GM23338 (cell line): ENCODE results near the gene KRTAP6-1. TPM values are rescaled to one million over a fixed set of nuclear protein-coding genes. Genes with fewer than 3 reads are reported as not detected.

Source experiments
- ATAC-seq: fragments of 200-7000 bp; cut with Tn5 transposase; 3 replicates; pipeline ENCODE4 v1.9.1; 2020
- DNase-seq: peaks from one replicate; pipeline ENCODE4 v3.0.0-alpha.2; 2015; ENCODE audit warnings: low spot score
- H2AFZ ChIP-seq: fragments of 200-600 bp; sonication (generic); 2 replicates; pipeline ENCODE4 v1.8.0; 2016; ENCODE audit warnings: antibody characterized with exemption, mild to moderate bottlenecking, moderate library complexity
- H3F3A ChIP-seq: fragments of 200-600 bp; sonication (generic); replicated peaks from 2 replicates; pipeline ENCODE4 v1.8.0; 2017; ENCODE audit warnings: antibody characterized with exemption, mixed run types, low read depth
- H3K27ac ChIP-seq: fragments of 200-600 bp; sonication (generic); 2 replicates; pipeline ENCODE4 v1.6.1; 2016; ENCODE audit warnings: low read depth
- H3K27me3 ChIP-seq: fragments of 200-600 bp; sonication (generic); 2 replicates; pipeline ENCODE4 v1.8.0; 2016; ENCODE audit warnings: mild to moderate bottlenecking, mixed run types, moderate library complexity; ENCODE audit not compliant: insufficient read depth
- H3K36me3 ChIP-seq: fragments of 200-600 bp; sonication (generic); 2 replicates; pipeline ENCODE4 v1.8.0; 2016; ENCODE audit warnings: mild to moderate bottlenecking; ENCODE audit not compliant: insufficient read depth
- H3K4me1 ChIP-seq: fragments of 200-600 bp; sonication (generic); 2 replicates; pipeline ENCODE4 v1.8.0; 2016; ENCODE audit warnings: mild to moderate bottlenecking, moderate library complexity; ENCODE audit not compliant: insufficient read depth
- H3K4me2 ChIP-seq: fragments of 200-600 bp; sonication (generic); 2 replicates; pipeline ENCODE4 v1.7.1; 2017; ENCODE audit warnings: mixed run types
- H3K4me3 ChIP-seq: fragments of 200-600 bp; sonication (generic); 2 replicates; pipeline ENCODE4 v1.6.1; 2016; ENCODE audit warnings: mixed run types
- H3K79me2 ChIP-seq: fragments of 200-600 bp; sonication (generic); replicated peaks from 2 replicates; pipeline ENCODE4 v1.8.0; 2017; ENCODE audit warnings: mild to moderate bottlenecking; ENCODE audit not compliant: insufficient read depth
- H3K9me2 ChIP-seq: fragments of 200-600 bp; sonication (generic); 2 replicates; pipeline ENCODE4 v1.8.0; 2017; ENCODE audit not compliant: insufficient read depth
- H4K20me1 ChIP-seq: fragments of 200-600 bp; sonication (generic); replicated peaks from 2 replicates; pipeline ENCODE4 v1.8.0; 2017; ENCODE audit warnings: mild to moderate bottlenecking; ENCODE audit not compliant: insufficient read depth
- H3K27ac Mint-ChIP-seq: 2 replicates; pipeline ENCODE4 v1.8.0; 2020; ENCODE audit warnings: inconsistent platforms, mild to moderate bottlenecking, moderate library complexity, mixed read lengths
- H3K27me3 Mint-ChIP-seq: 3 replicates; pipeline ENCODE4 v1.8.0; 2022; ENCODE audit warnings: low read depth, mild to moderate bottlenecking, moderate library complexity, mixed read lengths, inconsistent platforms; ENCODE audit not compliant: insufficient read depth, poor library complexity
- H3K36me3 Mint-ChIP-seq: 3 replicates; pipeline ENCODE4 v1.8.0; 2021; ENCODE audit warnings: low read depth, mild to moderate bottlenecking, inconsistent platforms, moderate library complexity, mixed read lengths
- H3K4me1 Mint-ChIP-seq: 3 replicates; pipeline ENCODE4 v1.8.0; 2020; ENCODE audit warnings: mild to moderate bottlenecking, inconsistent platforms, mixed read lengths
- H3K4me3 Mint-ChIP-seq: 3 replicates; pipeline ENCODE4 v1.8.0; 2021; ENCODE audit warnings: moderate library complexity, mild to moderate bottlenecking, inconsistent platforms, mixed read lengths
- H3K9me3 Mint-ChIP-seq: 3 replicates; pipeline ENCODE4 v1.8.0; 2020; ENCODE audit warnings: moderate library complexity, mild to moderate bottlenecking, inconsistent platforms, mixed read lengths
- CREB1 ChIP-seq: fragments of 250-450 bp; sonication (Bioruptor Pico); IDR thresholded peaks from 2 replicates; pipeline ENCODE4 v1.5.0; 2020; ENCODE audit warnings: low read depth, mild to moderate bottlenecking, moderate library complexity
- EZH2 ChIP-seq: fragments of 200-600 bp; sonication (generic); IDR thresholded peaks from one replicate; pipeline ENCODE4 v1.8.0; 2017; ENCODE audit warnings: antibody characterized with exemption, mild to moderate bottlenecking, low read depth; ENCODE audit not compliant: unreplicated experiment
- EZH2phosphoT487 ChIP-seq: fragments of 200-600 bp; sonication (generic); IDR thresholded peaks from one replicate; pipeline ENCODE4 v1.8.1; 2018; ENCODE audit warnings: antibody characterized with exemption; ENCODE audit not compliant: unreplicated experiment
- JUNB ChIP-seq: IDR thresholded peaks from one replicate; pipeline ENCODE4 v1.6.1; 2016; ENCODE audit warnings: antibody characterized with exemption; ENCODE audit not compliant: unreplicated experiment
- NANOG ChIP-seq: IDR thresholded peaks from 2 replicates; pipeline ENCODE4 v1.6.1; 2016; ENCODE audit warnings: antibody characterized with exemption, borderline replicate concordance
- POLR2AphosphoS5 ChIP-seq: IDR thresholded peaks from 2 replicates; pipeline ENCODE4 v1.6.1; 2016; ENCODE audit warnings: antibody characterized with exemption, low read depth
- STAT1 ChIP-seq: IDR thresholded peaks from one replicate; pipeline ENCODE4 v1.6.1; 2016; ENCODE audit warnings: antibody characterized with exemption; ENCODE audit not compliant: unreplicated experiment
- ZNF114 ChIP-seq: fragments of 250-450 bp; sonication (Bioruptor Pico); IDR thresholded peaks from 2 replicates; pipeline ENCODE4 v1.5.0; 2020; ENCODE audit warnings: mild to moderate bottlenecking, moderate library complexity
- ZNF331 ChIP-seq: fragments of 250-450 bp; sonication (Bioruptor Pico); IDR thresholded peaks from 2 replicates; pipeline ENCODE4 v1.5.0; 2020; ENCODE audit warnings: low read depth, mild to moderate bottlenecking, moderate library complexity
- polyA plus RNA-seq: library from polyadenylated mRNA; unstranded; fragments of >200 nt; fragmentation: Nextera tagmentation; extraction: Ambion mirVana; gene quantifications from 2 replicates; pipeline ENCODE4 v1.2.1, GENCODE V29; 2016
- total RNA-seq: library from RNA; depleted of rRNA; stranded (reverse); fragments of >200 nt; shearing (Covaris generic); gene quantifications from 2 replicates; pipeline ENCODE4 v1.2.3, GENCODE V29; 2014
- TF ChIP-seq, protein P1 (sequence below): IDR thresholded peaks from one replicate; pipeline ENCODE4 v1.6.1; 2018; ENCODE audit warnings: antibody characterized with exemption; ENCODE audit not compliant: unreplicated experiment
- TF ChIP-seq, protein P2 (sequence below): IDR thresholded peaks from 2 replicates; pipeline ENCODE4 v1.6.1; 2016; ENCODE audit warnings: antibody characterized with exemption
- TF ChIP-seq, protein P3 (sequence below): fragments of 250-450 bp; sonication (Bioruptor Pico); IDR thresholded peaks from 2 replicates; pipeline ENCODE4 v1.5.0; 2020; ENCODE audit warnings: mild to moderate bottlenecking, moderate library complexity
- TF ChIP-seq, protein P4 (sequence below), 2 experiments: fragments of 200-600 bp in 1 of 2; sonication (generic) in 1 of 2; conservative IDR thresholded peaks; 2 replicates each; pipeline versions ENCODE4 v1.5.1 to v1.6.1; 2016 to 2017; ENCODE audit warnings: antibody characterized with exemption in 2 of 2, low read depth in 2 of 2, mild to moderate bottlenecking in 2 of 2, moderate library complexity in 1 of 2

KRTAP6-1 gene
- total and polyA plus RNA-seq, 2 experiments from 2014 or later = not detected

DNA sequence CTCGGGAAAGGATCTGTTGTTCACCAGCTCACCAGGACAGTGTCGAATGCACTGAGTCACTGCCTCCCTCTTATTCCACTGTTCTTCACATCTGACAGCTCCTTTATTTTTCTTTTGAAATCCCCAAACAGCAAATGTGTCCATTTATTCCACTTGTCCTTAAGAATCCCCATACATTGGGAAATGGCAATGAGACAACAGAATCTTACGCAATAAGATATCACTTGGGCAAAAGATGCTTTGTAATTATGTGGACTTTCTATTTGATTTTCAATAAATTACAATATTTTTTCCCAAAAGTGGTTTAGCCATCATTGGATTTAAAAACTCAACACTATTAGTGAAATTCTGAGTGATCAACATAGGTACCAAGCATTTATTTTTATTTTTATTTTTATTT is 25.0 kb upstream of the KRTAP6-1 start:
- Mint-ChIP-seq H3K27me3 (no peaks in the 10 kb centered on the region), H3K4me3 (no peak overlapping the region), H3K27ac (no peak overlapping the region), H3K9me3 (peaks cover 3% of the 10 kb centered on the region; the same call in 2 of the 3 replicates), H3K36me3 (no peaks in the 10 kb centered on the region), H3K4me1 (no peaks in the 10 kb centered on the region)
- Histone ChIP-seq H3F3A (no peaks in the 10 kb centered on the region), H3K27me3 (no peaks in the 10 kb centered on the region), H3K4me3 (no peak overlapping the region), H3K27ac (no peak overlapping the region), H3K4me2 (no peak overlapping the region), H4K20me1 (no peaks in the 10 kb centered on the region), H3K4me1 (no peaks in the 10 kb centered on the region), H3K79me2 (no peaks in the 10 kb centered on the region), H2AFZ (no peak overlapping the region), H3K36me3 (no peaks in the 10 kb centered on the region), H3K9me2 (0 out of 2 replicates have a peak, but pooled peaks cover 8% of the 10 kb centered on the region)
- DNase-seq (no peak), ATAC-seq (no peak)
- TF ChIP-seq STAT1 (no peak), ZNF114 (no peak), CREB1 (CRISPR knock-in tag) (no peak), EZH2phosphoT487 (no peak), EZH2 (no peak), JUNB (no peak), POLR2AphosphoS5 (no peak), ZNF331 (CRISPR knock-in tag) (no peak), NANOG (no peak)
- TF ChIP-seq, protein P1, sequence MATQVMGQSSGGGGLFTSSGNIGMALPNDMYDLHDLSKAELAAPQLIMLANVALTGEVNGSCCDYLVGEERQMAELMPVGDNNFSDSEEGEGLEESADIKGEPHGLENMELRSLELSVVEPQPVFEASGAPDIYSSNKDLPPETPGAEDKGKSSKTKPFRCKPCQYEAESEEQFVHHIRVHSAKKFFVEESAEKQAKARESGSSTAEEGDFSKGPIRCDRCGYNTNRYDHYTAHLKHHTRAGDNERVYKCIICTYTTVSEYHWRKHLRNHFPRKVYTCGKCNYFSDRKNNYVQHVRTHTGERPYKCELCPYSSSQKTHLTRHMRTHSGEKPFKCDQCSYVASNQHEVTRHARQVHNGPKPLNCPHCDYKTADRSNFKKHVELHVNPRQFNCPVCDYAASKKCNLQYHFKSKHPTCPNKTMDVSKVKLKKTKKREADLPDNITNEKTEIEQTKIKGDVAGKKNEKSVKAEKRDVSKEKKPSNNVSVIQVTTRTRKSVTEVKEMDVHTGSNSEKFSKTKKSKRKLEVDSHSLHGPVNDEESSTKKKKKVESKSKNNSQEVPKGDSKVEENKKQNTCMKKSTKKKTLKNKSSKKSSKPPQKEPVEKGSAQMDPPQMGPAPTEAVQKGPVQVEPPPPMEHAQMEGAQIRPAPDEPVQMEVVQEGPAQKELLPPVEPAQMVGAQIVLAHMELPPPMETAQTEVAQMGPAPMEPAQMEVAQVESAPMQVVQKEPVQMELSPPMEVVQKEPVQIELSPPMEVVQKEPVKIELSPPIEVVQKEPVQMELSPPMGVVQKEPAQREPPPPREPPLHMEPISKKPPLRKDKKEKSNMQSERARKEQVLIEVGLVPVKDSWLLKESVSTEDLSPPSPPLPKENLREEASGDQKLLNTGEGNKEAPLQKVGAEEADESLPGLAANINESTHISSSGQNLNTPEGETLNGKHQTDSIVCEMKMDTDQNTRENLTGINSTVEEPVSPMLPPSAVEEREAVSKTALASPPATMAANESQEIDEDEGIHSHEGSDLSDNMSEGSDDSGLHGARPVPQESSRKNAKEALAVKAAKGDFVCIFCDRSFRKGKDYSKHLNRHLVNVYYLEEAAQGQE = no peak
- TF ChIP-seq, protein P2, sequence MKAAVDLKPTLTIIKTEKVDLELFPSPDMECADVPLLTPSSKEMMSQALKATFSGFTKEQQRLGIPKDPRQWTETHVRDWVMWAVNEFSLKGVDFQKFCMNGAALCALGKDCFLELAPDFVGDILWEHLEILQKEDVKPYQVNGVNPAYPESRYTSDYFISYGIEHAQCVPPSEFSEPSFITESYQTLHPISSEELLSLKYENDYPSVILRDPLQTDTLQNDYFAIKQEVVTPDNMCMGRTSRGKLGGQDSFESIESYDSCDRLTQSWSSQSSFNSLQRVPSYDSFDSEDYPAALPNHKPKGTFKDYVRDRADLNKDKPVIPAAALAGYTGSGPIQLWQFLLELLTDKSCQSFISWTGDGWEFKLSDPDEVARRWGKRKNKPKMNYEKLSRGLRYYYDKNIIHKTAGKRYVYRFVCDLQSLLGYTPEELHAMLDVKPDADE = no peak
- TF ChIP-seq, protein P3, sequence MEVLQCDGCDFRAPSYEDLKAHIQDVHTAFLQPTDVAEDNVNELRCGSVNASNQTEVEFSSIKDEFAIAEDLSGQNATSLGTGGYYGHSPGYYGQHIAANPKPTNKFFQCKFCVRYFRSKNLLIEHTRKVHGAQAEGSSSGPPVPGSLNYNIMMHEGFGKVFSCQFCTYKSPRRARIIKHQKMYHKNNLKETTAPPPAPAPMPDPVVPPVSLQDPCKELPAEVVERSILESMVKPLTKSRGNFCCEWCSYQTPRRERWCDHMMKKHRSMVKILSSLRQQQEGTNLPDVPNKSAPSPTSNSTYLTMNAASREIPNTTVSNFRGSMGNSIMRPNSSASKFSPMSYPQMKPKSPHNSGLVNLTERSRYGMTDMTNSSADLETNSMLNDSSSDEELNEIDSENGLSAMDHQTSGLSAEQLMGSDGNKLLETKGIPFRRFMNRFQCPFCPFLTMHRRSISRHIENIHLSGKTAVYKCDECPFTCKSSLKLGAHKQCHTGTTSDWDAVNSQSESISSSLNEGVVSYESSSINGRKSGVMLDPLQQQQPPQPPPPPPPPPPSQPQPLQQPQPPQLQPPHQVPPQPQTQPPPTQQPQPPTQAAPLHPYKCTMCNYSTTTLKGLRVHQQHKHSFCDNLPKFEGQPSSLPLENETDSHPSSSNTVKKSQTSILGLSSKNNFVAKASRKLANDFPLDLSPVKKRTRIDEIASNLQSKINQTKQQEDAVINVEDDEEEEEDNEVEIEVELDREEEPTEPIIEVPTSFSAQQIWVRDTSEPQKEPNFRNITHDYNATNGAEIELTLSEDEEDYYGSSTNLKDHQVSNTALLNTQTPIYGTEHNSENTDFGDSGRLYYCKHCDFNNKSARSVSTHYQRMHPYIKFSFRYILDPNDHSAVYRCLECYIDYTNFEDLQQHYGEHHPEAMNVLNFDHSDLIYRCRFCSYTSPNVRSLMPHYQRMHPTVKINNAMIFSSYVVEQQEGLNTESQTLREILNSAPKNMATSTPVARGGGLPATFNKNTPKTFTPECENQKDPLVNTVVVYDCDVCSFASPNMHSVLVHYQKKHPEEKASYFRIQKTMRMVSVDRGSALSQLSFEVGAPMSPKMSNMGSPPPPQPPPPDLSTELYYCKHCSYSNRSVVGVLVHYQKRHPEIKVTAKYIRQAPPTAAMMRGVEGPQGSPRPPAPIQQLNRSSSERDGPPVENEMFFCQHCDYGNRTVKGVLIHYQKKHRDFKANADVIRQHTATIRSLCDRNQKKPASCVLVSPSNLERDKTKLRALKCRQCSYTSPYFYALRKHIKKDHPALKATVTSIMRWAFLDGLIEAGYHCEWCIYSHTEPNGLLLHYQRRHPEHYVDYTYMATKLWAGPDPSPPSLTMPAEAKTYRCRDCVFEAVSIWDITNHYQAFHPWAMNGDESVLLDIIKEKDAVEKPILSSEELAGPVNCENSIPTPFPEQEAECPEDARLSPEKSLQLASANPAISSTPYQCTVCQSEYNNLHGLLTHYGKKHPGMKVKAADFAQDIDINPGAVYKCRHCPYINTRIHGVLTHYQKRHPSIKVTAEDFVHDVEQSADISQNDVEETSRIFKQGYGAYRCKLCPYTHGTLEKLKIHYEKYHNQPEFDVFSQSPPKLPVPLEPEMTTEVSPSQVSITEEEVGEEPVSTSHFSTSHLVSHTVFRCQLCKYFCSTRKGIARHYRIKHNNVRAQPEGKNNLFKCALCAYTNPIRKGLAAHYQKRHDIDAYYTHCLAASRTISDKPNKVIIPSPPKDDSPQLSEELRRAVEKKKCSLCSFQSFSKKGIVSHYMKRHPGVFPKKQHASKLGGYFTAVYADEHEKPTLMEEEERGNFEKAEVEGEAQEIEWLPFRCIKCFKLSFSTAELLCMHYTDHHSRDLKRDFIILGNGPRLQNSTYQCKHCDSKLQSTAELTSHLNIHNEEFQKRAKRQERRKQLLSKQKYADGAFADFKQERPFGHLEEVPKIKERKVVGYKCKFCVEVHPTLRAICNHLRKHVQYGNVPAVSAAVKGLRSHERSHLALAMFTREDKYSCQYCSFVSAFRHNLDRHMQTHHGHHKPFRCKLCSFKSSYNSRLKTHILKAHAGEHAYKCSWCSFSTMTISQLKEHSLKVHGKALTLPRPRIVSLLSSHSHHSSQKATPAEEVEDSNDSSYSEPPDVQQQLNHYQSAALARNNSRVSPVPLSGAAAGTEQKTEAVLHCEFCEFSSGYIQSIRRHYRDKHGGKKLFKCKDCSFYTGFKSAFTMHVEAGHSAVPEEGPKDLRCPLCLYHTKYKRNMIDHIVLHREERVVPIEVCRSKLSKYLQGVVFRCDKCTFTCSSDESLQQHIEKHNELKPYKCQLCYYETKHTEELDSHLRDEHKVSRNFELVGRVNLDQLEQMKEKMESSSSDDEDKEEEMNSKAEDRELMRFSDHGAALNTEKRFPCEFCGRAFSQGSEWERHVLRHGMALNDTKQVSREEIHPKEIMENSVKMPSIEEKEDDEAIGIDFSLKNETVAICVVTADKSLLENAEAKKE = no peak
- TF ChIP-seq, protein P4, sequence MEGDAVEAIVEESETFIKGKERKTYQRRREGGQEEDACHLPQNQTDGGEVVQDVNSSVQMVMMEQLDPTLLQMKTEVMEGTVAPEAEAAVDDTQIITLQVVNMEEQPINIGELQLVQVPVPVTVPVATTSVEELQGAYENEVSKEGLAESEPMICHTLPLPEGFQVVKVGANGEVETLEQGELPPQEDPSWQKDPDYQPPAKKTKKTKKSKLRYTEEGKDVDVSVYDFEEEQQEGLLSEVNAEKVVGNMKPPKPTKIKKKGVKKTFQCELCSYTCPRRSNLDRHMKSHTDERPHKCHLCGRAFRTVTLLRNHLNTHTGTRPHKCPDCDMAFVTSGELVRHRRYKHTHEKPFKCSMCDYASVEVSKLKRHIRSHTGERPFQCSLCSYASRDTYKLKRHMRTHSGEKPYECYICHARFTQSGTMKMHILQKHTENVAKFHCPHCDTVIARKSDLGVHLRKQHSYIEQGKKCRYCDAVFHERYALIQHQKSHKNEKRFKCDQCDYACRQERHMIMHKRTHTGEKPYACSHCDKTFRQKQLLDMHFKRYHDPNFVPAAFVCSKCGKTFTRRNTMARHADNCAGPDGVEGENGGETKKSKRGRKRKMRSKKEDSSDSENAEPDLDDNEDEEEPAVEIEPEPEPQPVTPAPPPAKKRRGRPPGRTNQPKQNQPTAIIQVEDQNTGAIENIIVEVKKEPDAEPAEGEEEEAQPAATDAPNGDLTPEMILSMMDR (conservative IDR thresholded peaks at IDR 0.05; ENCODE audit: low read depth in 2 of 2) = no peak
